ENCODE results near the gene ATAT1. TPM values are rescaled to one million over a fixed set of nuclear protein-coding genes. Genes with fewer than 3 reads are reported as not detected.

Gene ATAT1
- total and polyA plus RNA-seq, 9 of the 15 experiments (the other 6 are each of a cell fraction or from before 2014, with no cell fraction given): 0.65 to 5.8 (median 1.6) TPM

DNA sequence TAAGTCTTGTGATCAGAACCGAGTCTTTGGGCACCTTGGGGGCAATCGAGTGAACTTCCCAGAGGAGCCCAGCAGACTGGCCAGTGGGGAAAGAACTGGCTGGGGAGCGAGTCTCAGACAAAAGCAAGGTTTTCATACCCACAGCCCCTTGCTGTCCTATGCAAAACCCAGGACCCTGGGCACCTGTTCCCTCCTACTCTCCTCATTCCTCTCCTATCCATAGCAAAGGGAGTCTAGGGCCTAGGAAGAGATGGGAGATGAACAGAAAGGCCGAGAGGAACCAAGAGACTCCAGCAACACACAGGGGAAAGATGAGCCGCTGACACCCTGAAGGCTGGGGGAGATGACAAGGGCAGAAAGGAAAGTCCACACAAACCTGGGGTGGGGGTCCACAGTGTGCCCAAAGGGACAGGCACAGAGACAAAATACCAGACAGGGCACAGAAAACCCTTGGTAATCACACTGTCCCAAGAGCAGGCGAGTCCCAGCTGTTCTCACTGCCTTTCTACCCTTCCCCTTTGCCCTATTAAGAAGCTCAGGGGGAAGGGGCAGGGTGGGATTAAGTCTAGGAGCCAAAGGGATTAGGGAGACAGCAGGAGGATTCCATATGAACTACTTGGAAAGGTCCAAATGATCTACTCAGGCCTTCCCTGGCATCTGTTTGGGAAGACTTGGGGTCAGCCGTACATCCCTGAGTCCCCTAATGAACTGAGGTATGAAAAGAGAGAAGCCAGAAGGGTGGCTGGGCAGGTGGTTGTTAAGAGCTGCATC, 53.3 kb downstream of the ATAT1 start:
- no peak for FAIRE-seq
- peak overlapping the region; percentile 35; the same call in 1 of the 2 replicates for H3K4me2 ChIP-seq (ENCODE audit: insufficient read depth, low read length)
- in situ Hi-C loops (cut with MboI) (loop anchor here (10.0 kb wide), 2 partner anchors 45 to 405 kb away; partner anchors contain the start of gene TUBB), intact Hi-C loops (cut with micrococcal nuclease) (loop anchor here (1.0 to 10.0 kb wide), 5 partner anchors 42 to 407 kb away; no protein-coding TSS in a partner anchor)
- peak overlapping the region; percentile 16 to 56; a peak in 2 of 4 replicates for H3K9ac ChIP-seq (ENCODE audit: insufficient read depth in 1 of 2, low read depth in 2 of 2, low read length in 2 of 2)
- H3K9me3 ChIP-seq (replicated peaks; ENCODE audit: control insufficient read depth, insufficient read depth, low read depth, low read length): no peaks in the 10 kb centered on the region
- peaks cover 31 to 55% of the 10 kb centered on the region in 2 experiments for H3K4me1 ChIP-seq (replicated peaks in 1 of 2; ENCODE audit: control insufficient read depth in 2 of 2, insufficient read depth in 2 of 2, low read length in 2 of 2)
- no peak for ATAC-seq
- peaks cover 63% of the 10 kb centered on the region for H3K79me2 ChIP-seq (ENCODE audit: control insufficient read depth, insufficient read depth, low read length)
- H2AFZ ChIP-seq (ENCODE audit: low read depth, low read length): no peak overlapping the region
- CTCF ChIA-PET (ENCODE audit: low intra/inter-chr PET ratio): interaction anchor here (1.6 to 6.1 kb wide), 3 partner anchors 42 to 400 kb away, joined by 5 to 92 read pairs (median 6); partner anchors contain the start of gene TUBB
- POLR2A ChIA-PET: interaction anchor here (1.0 to 7.0 kb wide), 7 partner anchors 8 to 163 kb away, joined by 3 to 118 read pairs (median 12); partner anchors contain the start of genes MDC1 and TUBB
- no peaks in the 10 kb centered on the region for H3K9me1 ChIP-seq (ENCODE audit: control insufficient read depth, insufficient read depth, low read length)
- no peak overlapping the region for H3K4me3 ChIP-seq
- H3K27me3 ChIP-seq (ENCODE audit: control insufficient read depth in 2 of 2, insufficient read depth in 2 of 2, low read length in 2 of 2): no peaks in the 10 kb centered on the region
- H3K27ac ChIP-seq (ENCODE audit: extremely low read depth, low read depth, low read length): peak overlapping the region; percentile 35; the same call in 2 of the 3 replicates
- WGBS (ENCODE audit: insufficient coverage, low coverage, missing lambda C conversion rate): 71% methylated on average over 7 of the region's 7 CpGs
- DNase-seq (ENCODE audit: extremely low read depth in 1 of 4, low spot score in 3 of 4): peak in 1 of 4 experiments; percentile 6
- H3K36me3 ChIP-seq (ENCODE audit: control insufficient read depth, insufficient read depth, low read length): peaks cover 46% of the 10 kb centered on the region
- no peaks in the 10 kb centered on the region; the same call in 1 of the 2 replicates for H4K20me1 ChIP-seq (replicated peaks; ENCODE audit: control insufficient read depth, insufficient read depth, low read length)
- no TSS peak for BruUV-seq (replicated peaks)
- TF ChIP-seq U2AF1 (optimal IDR thresholded peaks at IDR 0.05; ENCODE audit: low read depth, low read length) (no peak), CBX8 (IDR thresholded peaks at IDR 0.05; ENCODE audit: borderline replicate concordance, extremely low read depth, low read depth, low read length, poor library complexity, severe bottlenecking) (no peak), NONO (IDR thresholded peaks at IDR 0.05; ENCODE audit: low read depth in 2 of 2, low read length in 1 of 2) (no peak), FUS (optimal IDR thresholded peaks at IDR 0.05; ENCODE audit: low read depth, low read length) (no peak), SMARCB1 (IDR thresholded peaks at IDR 0.05; ENCODE audit: insufficient read length, low read depth) (no peak), ZBTB7A (IDR thresholded peaks at IDR 0.05; ENCODE audit: borderline replicate concordance, control insufficient read depth, low read depth, low read length) (0 out of 2 replicates have a peak, but pooled peaks have one; percentile 12), SIN3A (IDR thresholded peaks at IDR 0.05; ENCODE audit: borderline replicate concordance in 2 of 2, control insufficient read depth in 1 of 2, low read depth in 2 of 2, low read length in 2 of 2) (no peak), TAF7 (tag; IDR thresholded peaks at IDR 0.05) (no peak), SP1 (CRISPR knock-in tag; IDR thresholded peaks at IDR 0.05) (no peak), MCM7 (IDR thresholded peaks at IDR 0.05) (no peak), COPS2 (conservative IDR thresholded peaks at IDR 0.05) (no peak), CAMTA2 (CRISPR knock-in tag; conservative IDR thresholded peaks at IDR 0.05) (no peak), ZNF282 (CRISPR knock-in tag; IDR thresholded peaks at IDR 0.05) (0 out of 2 replicates have a peak, but pooled peaks have one; percentile 42)
- TF ChIP-seq, protein P1, sequence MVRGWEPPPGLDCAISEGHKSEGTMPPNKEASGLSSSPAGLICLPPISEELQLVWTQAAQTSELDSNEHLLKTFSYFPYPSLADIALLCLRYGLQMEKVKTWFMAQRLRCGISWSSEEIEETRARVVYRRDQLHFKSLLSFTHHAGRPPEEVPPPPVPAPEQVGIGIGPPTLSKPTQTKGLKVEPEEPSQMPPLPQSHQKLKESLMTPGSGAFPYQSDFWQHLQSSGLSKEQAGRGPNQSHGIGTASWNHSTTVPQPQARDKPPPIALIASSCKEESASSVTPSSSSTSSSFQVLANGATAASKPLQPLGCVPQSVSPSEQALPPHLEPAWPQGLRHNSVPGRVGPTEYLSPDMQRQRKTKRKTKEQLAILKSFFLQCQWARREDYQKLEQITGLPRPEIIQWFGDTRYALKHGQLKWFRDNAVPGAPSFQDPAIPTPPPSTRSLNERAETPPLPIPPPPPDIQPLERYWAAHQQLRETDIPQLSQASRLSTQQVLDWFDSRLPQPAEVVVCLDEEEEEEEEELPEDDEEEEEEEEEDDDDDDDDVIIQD (CRISPR knock-in tag; IDR thresholded peaks at IDR 0.05): no peak
- TF ChIP-seq, protein P2, sequence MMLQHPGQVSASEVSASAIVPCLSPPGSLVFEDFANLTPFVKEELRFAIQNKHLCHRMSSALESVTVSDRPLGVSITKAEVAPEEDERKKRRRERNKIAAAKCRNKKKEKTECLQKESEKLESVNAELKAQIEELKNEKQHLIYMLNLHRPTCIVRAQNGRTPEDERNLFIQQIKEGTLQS (IDR thresholded peaks at IDR 0.05): no peak
- TF ChIP-seq, protein P2 (CRISPR knock-in tag; conservative IDR thresholded peaks at IDR 0.05): no peak
- TF ChIP-seq, protein P3, sequence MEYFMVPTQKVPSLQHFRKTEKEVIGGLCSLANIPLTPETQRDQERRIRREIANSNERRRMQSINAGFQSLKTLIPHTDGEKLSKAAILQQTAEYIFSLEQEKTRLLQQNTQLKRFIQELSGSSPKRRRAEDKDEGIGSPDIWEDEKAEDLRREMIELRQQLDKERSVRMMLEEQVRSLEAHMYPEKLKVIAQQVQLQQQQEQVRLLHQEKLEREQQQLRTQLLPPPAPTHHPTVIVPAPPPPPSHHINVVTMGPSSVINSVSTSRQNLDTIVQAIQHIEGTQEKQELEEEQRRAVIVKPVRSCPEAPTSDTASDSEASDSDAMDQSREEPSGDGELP (CRISPR knock-in tag; IDR thresholded peaks at IDR 0.05; ENCODE audit: borderline replicate concordance): peak; percentile 28; the same call in 1 of the 2 replicates

Measured in K562 (cell line).